Adrenal gland (tissue), 12 donors: Measurements from ENCODE around the gene MGME1. TPM values are rescaled to one million over a fixed set of nuclear protein-coding genes. Genes with fewer than 3 reads are reported as not detected.

Source experiments
- DNase-seq, 7 donors: peaks; one replicate each; pipeline ENCODE4 v3.0.0-alpha.2; 2019 to 2020
- H3K27ac ChIP-seq, 5 donors: fragments of 200-600 bp; sonication (generic) in 4 of 5; 1 replicate in 3 of 5; 2 replicates in 2 of 5; pipeline versions ENCODE4 v1.5.1 to v1.8.0; 2016 to 2020; ENCODE audit warnings: mild to moderate bottlenecking in 1 of 5
- H3K27me3 ChIP-seq: fragments of 200-600 bp; 2 replicates; pipeline ENCODE4 v1.8.0; 2021
- H3K36me3 ChIP-seq, 2 donors: fragments of 200-600 bp; replicated peaks in 1 of 2; 1 replicate in 1 of 2; 2 replicates in 1 of 2; pipeline versions ENCODE4 v1.5.1 to v1.8.0; 2018 to 2022
- H3K4me1 ChIP-seq, 2 donors: fragments of 200-600 bp; replicated peaks in 1 of 2; 1 replicate in 1 of 2; 2 replicates in 1 of 2; pipeline versions ENCODE4 v1.5.1 to v1.8.0; 2018 to 2021
- H3K4me3 ChIP-seq, 4 donors: fragments of 200-600 bp; sonication (generic) in 3 of 4; one replicate each; pipeline ENCODE4 v1.5.1; 2016 to 2018
- H3K9me3 ChIP-seq, 3 donors: fragments of 200-600 bp; sonication (generic) in 1 of 3; replicated peaks in 1 of 3; 1 replicate in 2 of 3; 2 replicates in 1 of 3; pipeline versions ENCODE4 v1.5.1 to v1.8.0; 2016 to 2021
- CTCF ChIP-seq, 6 experiments: fragments of 450-650 bp in 4 of 6; fragments of 200-600 bp in 2 of 6; sonication (generic) in 1 of 6; IDR thresholded peaks; 1 replicate in 5 of 6; 2 replicates in 1 of 6; pipeline versions ENCODE4 v1.5.1 to v1.8.0; 2016 to 2021; ENCODE audit warnings: antibody characterized with exemption in 6 of 6, mild to moderate bottlenecking in 2 of 6, moderate library complexity in 1 of 6
- POLR2A ChIP-seq, 2 donors: fragments of 450-650 bp; IDR thresholded peaks; one replicate each; pipeline ENCODE4 v1.6.1; 2017; ENCODE audit warnings: antibody characterized with exemption in 2 of 2, mild to moderate bottlenecking in 2 of 2, moderate library complexity in 1 of 2
- WGBS, 4 donors: extraction: QIAGEN DNeasy Blood & Tissue Kit in 2 of 4; methylation state at CpG; one replicate each; pipeline versions ENCODE4 v1.1.5 to v1.1.7; 2013 to 2017; 5-methylcytosine and 5-hydroxymethylcytosine counted together
- intact Hi-C, 2 donors: fragments of 100-400 bp; cut with DNase I; formaldehyde crosslinking; loops; one replicate each; pipeline versions ENCODE4 v1.14.1 to v1.15.0; 2022 to 2023
- polyA plus RNA-seq, 3 donors: library from polyadenylated mRNA; stranded (reverse); fragments of 200-250 nt in 2 of 3; fragments of 350-450 nt in 1 of 3; fragmentation: Illumina TruSeq in 1 of 3; extraction: RNeasy Lipid Tissue Mini Kit (QIAGEN cat#74804) in 1 of 3; gene quantifications; one replicate each; pipeline ENCODE4 v1.2.3, GENCODE V29; 2013 to 2014
- total RNA-seq, 9 donors: library from RNA; depleted of rRNA in 4 of 9; stranded (reverse); fragments of >200 nt in 4 of 9; fragments of 120-200 nt in 1 of 9; fragmentation: NEBNext Ultra II Directional in 1 of 9; extraction: Animal tissue kit (Norgen Biotek cat#: 25700) in 1 of 9; gene quantifications; one replicate each; pipeline versions ENCODE4 v1.1.0 to v1.2.4, GENCODE V29; 2013 to 2023
- donor health status: healthy with polysubstance abuse.
- donor health status: Bipolar disorder and iron deficiency.
- donor health status: DM: yes; HTN: yes; CAD: no.
- donor health status: DM: no; HTN: no; CAD: no.
- donor health status: DM: no; HTN: no; CAD: no.
- donor health status: DM: yes; HTN: yes; CAD: no.

Gene MGME1
- total and polyA plus RNA-seq, 12 donors, result 11.0 to 30.0 (median 20.5) TPM

GRCh38 chr20:18031050-18031449 is 62.2 kb downstream of the MGME1 start:
- H3K9me3 ChIP-seq, result no peaks in the 10 kb centered on the region
- no peak overlapping the region for H3K27ac ChIP-seq
- no peaks in the 10 kb centered on the region for H3K4me1 ChIP-seq
- no peak for DNase-seq
- WGBS, 4 donors, result 78 to 82% (median 79%) methylated on average over 11 to 15 of the region's 15 CpGs
- no peak for TF ChIP-seq POLR2A (IDR thresholded peaks at IDR 0.05)
- no peak for TF ChIP-seq CTCF (IDR thresholded peaks at IDR 0.05)
- intact Hi-C loops, result no loop called here
- H3K4me3 ChIP-seq, result no peak overlapping the region
- no peaks in the 10 kb centered on the region for H3K36me3 ChIP-seq
- no peaks in the 10 kb centered on the region for H3K27me3 ChIP-seq

- 68 to 79% (median 74%) methylated on average over 7 of the region's 7 CpGs for WGBS, 4 donors
- DNase-seq, result no peak
- intact Hi-C loops, result no loop called here
- no peaks in the 10 kb centered on the region for H3K4me1 ChIP-seq
- no peak for TF ChIP-seq POLR2A (IDR thresholded peaks at IDR 0.05)
- TF ChIP-seq CTCF (IDR thresholded peaks at IDR 0.05), result no peak
- H3K9me3 ChIP-seq, result no peaks in the 10 kb centered on the region
- no peaks in the 10 kb centered on the region for H3K27me3 ChIP-seq
- H3K36me3 ChIP-seq, result no peaks in the 10 kb centered on the region
- no peak overlapping the region for H3K4me3 ChIP-seq
- H3K27ac ChIP-seq, result no peak overlapping the region
These were observed 63.2 kb downstream of the MGME1 start for GRCh38 chr20:18031888-18032509.

- WGBS, 4 donors, result 73 to 79% (median 76%) methylated on average over 17 of the region's 17 CpGs
- Histone ChIP-seq H3K4me3 (no peak overlapping the region), H3K27ac (no peak overlapping the region), H3K36me3 (no peaks in the 10 kb centered on the region), H3K9me3 (no peaks in the 10 kb centered on the region), H3K4me1 (no peaks in the 10 kb centered on the region), H3K27me3 (no peaks in the 10 kb centered on the region)
- TF ChIP-seq CTCF (IDR thresholded peaks at IDR 0.05), result no peak
- TF ChIP-seq POLR2A (IDR thresholded peaks at IDR 0.05), result no peak
- intact Hi-C loops, result no loop called here
- no peak for DNase-seq
These were observed 64.4 kb downstream of the MGME1 start for GRCh38 chr20:18032977-18033892.

- intact Hi-C loops, result no loop called here
- TF ChIP-seq POLR2A (IDR thresholded peaks at IDR 0.05) (no peak), CTCF (IDR thresholded peaks at IDR 0.05) (no peak)
- Histone ChIP-seq H3K9me3 (no peaks in the 10 kb centered on the region), H3K4me1 (no peaks in the 10 kb centered on the region), H3K27me3 (no peaks in the 10 kb centered on the region), H3K27ac (no peak overlapping the region), H3K4me3 (no peak overlapping the region), H3K36me3 (no peaks in the 10 kb centered on the region)
- DNase-seq, result no peak
- WGBS, 4 donors, result 58 to 62% (median 60%) methylated on average over 2 to 5 of the region's 5 CpGs
These were observed 65.2 kb downstream of the MGME1 start for GRCh38 chr20:18034039-18034438.
